Astrocyte of the spinal cord (primary cell): ENCODE data around the gene CHD6.

Experiments
- DNase-seq: peaks from one replicate; pipeline ENCODE4 v3.0.0; 2011; ENCODE audit warnings: low read depth, low spot score
- H3K4me3 ChIP-seq: 2 replicates; pipeline ENCODE4 v1.5.1; 2011; ENCODE audit warnings: low read depth, mild to moderate bottlenecking, low read length, moderate library complexity
- in situ Hi-C: cut with HindIII; loops from 2 replicates; pipeline ENCODE4 v1.10.0; 2017; ENCODE audit warnings: low sequenced_read_pairs
- TF ChIP-seq, protein P1 (sequence below): IDR thresholded peaks from 2 replicates; pipeline ENCODE4 v1.5.1; 2012; ENCODE audit warnings: low read depth, mild to moderate bottlenecking, low read length, inconsistent platforms

CHD6 gene

DNA sequence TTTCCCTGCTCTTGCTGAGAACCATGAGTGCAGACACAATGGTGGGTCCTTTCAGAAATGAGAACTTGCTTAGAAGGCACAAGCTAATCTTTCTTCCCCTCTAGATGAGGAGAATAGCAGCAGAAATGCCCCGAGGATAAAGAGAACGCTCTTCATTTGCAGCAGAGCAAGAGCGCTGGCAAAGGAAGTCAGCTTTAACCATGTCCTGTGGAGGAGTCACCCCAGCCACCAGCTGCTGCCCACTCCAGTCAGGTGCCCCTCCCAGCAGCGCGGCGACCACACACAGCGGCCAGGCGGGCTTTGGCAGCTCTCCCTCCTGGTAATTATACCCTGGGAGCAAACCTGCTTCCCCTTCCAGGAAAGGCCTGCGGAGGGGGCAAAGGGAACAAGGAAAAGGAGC is 209.2 kb downstream of the CHD6 start:
- DNase-seq = no peak
- in situ Hi-C loops = no loop called here
- H3K4me3 ChIP-seq = no peak overlapping the region
- TF ChIP-seq, protein P1, sequence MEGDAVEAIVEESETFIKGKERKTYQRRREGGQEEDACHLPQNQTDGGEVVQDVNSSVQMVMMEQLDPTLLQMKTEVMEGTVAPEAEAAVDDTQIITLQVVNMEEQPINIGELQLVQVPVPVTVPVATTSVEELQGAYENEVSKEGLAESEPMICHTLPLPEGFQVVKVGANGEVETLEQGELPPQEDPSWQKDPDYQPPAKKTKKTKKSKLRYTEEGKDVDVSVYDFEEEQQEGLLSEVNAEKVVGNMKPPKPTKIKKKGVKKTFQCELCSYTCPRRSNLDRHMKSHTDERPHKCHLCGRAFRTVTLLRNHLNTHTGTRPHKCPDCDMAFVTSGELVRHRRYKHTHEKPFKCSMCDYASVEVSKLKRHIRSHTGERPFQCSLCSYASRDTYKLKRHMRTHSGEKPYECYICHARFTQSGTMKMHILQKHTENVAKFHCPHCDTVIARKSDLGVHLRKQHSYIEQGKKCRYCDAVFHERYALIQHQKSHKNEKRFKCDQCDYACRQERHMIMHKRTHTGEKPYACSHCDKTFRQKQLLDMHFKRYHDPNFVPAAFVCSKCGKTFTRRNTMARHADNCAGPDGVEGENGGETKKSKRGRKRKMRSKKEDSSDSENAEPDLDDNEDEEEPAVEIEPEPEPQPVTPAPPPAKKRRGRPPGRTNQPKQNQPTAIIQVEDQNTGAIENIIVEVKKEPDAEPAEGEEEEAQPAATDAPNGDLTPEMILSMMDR = no peak

DNA sequence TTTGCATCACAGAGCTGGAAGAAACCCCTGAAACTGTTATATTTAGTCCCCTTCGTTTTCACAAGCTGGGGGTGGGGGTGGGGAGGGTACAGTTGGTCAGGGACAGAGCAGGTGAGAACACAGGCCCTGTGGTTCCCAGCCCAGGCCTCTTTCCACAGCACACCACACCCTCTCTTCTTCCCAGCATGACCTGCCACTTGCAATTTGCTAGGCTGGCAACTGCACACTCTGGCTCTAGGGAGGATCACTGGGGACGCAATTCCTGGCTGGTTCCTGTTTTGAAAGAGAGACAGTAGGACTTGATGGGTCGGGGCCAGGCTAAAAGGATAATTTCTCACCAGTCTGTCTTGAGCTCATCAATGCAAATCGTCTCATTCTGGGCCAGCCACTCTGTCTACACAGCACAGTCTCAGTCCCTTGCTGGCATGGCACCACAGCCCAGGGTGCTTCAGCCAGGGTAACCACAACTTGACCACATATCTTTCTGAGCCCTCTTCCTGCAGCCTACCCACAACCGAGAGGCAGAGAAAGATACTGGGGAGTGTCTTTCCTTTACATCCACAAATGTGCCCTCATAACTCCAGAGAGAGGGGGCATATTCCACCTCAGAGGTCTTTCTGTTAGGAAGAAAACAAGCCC is 209.9 kb downstream of the CHD6 start:
- DNase-seq = no peak
- no peak overlapping the region for H3K4me3 ChIP-seq
- TF ChIP-seq, protein P1 = no peak
- in situ Hi-C loops = no loop called here

DNA sequence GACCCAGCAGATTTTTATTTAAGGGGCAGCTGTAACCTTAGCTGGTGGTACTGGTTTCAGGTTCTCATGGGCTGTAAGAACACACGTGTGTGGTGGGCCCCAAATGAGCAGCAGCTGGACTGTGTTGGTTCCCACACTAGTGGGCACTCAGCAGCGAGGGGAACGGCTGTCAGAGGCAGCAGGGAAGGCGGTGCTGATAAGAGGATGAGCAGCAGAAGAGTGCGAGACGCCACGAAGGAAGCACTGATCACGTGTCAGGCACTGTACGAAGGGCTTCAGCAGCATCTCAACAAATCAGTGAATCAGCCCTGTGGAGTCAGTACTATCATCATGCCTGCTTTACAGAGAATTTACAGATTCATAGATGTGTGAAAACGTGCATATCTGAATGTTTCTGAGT is 210.6 kb downstream of the CHD6 start:
- in situ Hi-C loops = no loop called here
- H3K4me3 ChIP-seq = no peak overlapping the region
- no peak for DNase-seq
- TF ChIP-seq, protein P1 = no peak

DNA sequence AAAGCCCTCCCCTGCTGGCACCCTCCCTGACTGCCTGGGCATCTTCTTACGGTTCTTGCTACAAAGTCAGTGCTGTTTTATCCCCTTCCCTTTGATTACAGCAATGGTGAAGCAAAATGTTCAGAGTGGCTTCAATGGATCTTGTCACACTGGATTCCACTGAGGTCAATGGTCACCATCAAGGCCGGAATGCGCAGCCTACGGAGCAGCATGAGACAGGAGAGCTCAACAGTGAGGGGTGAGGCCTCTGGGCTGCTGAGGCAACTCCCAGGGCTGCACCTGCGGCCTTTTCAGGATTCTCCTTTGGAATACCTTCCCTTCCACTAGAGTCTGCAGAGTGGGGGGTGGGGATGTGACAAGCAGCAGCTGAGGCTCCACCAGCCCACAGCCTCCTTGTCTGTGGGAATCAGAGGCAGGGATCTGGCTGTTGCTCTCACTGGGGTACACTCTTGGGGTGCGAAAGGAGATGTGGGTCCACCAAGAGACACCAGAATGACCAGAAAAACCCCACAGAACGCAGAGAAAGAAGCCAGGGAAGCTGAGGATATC is 211.2 kb downstream of the CHD6 start:
- no peak for DNase-seq
- no peak overlapping the region for H3K4me3 ChIP-seq
- TF ChIP-seq, protein P1 = no peak
- in situ Hi-C loops = no loop called here

DNA sequence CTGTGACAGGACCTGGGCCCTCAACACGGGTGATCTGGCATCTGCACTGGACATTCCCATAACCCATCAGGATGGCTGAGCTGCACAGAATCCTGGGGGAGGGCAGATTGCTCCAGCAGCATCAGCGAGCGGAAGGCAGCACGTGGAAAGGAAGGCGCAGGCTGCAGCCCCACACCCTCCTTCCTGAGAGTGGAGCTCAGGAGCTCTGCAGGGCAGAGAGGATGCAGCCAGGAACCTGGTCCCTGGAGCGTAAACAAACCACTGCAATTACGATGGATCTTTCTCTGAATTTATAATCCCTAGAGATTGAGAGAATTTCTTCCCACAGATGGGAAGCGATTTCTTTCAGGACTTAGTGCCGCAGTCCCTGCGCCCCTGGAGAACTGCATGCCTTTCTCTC is 211.8 kb downstream of the CHD6 start:
- TF ChIP-seq, protein P1 = no peak
- in situ Hi-C loops = no loop called here

DNA sequence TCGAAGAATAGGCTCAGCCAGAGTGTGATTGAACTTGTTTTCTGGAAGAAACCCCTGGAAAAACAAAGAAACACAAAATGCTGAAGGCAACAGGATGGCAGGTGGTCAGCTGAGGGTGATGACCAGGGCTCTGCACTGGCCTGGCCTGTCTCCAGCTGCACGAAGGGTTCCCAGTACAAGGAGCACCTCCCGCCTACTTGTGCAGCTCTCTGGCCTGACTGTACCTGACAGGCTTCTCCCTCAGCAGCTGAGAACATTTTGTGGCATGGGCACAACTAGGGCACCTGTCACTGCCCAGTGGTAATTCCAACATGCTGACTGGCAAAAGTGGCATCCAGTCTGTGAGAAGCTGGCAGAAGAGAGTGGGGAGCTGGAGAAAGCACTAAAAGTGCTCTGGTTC is 212.7 kb downstream of the CHD6 start:
- H3K4me3 ChIP-seq = no peak overlapping the region
- in situ Hi-C loops = no loop called here
- TF ChIP-seq, protein P1 = no peak
- no peak for DNase-seq

More for the DNA sequence above, 211.8 kb downstream of the CHD6 start:
- DNase-seq = no peak
- no peak overlapping the region for H3K4me3 ChIP-seq

DNA sequence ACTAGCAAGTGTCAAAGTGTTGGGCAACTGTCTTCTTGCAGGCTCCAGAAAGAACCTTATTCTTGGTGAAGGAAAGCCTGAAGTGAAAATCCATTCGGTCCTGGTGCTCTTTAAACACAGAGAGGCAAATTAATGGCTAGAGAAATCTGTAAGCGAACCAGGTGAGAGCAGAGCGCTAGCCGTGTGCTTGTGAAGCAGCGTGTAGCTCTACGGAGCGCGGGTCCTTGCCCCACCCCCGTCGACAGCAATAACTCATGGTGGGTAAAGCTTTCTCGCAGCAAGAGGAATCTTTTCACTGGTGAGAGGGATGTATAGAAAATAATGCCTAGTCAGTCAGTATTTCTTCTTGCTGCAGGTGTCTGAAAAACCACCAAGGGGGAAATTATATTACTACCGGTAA is 214.6 kb downstream of the CHD6 start:
- no peak overlapping the region for H3K4me3 ChIP-seq
- no peak for DNase-seq
- TF ChIP-seq, protein P1 = no peak
- in situ Hi-C loops = no loop called here
